Glomerular endothelial cell (primary cell): ENCODE data around the gene C10orf90. TPM values are rescaled to one million over a fixed set of nuclear protein-coding genes. Genes with fewer than 3 reads are reported as not detected.

ENCODE experiments used
- DNase-seq: peaks from one replicate; pipeline ENCODE4 v3.0.0-alpha.2; 2011; ENCODE audit warnings: low read depth, low spot score; ENCODE audit errors: extremely low read depth
- total RNA-seq: library from RNA; depleted of rRNA; stranded (reverse); fragments of >200 nt; gene quantifications from 2 replicates; pipeline ENCODE4 v1.2.3, GENCODE V29; 2015

C10orf90 gene
- total RNA-seq, 1 donor from 2014 or later = not detected

GRCh38 chr10:126638542-126638941 lies 32.0 kb downstream of the C10orf90 start:
- no peak for DNase-seq

- DNase-seq = no peak
Measured at GRCh38 chr10:126637501-126637900, 33.0 kb downstream of the C10orf90 start.

GRCh38 chr10:126634911-126635310 lies 35.6 kb downstream of the C10orf90 start:
- no peak for DNase-seq

GRCh38 chr10:126634347-126634746 lies 36.1 kb downstream of the C10orf90 start:
- DNase-seq = no peak

- DNase-seq = no peak
Measured at GRCh38 chr10:126632705-126633104, 37.8 kb downstream of the C10orf90 start.

- DNase-seq = no peak
Measured at GRCh38 chr10:126629925-126630624, 40.4 kb downstream of the C10orf90 start.

GRCh38 chr10:126628746-126629145 lies 41.7 kb downstream of the C10orf90 start:
- no peak for DNase-seq

GRCh38 chr10:126621846-126622245 lies 48.6 kb downstream of the C10orf90 start:
- DNase-seq = no peak

- no peak for DNase-seq
Measured at GRCh38 chr10:126618466-126618865, 52.0 kb downstream of the C10orf90 start.

GRCh38 chr10:126617733-126618132 lies 52.8 kb downstream of the C10orf90 start:
- no peak for DNase-seq

GRCh38 chr10:126617208-126617607 lies 53.3 kb downstream of the C10orf90 start:
- DNase-seq = no peak

GRCh38 chr10:126616737-126617136 lies 53.8 kb downstream of the C10orf90 start:
- DNase-seq = no peak

GRCh38 chr10:126611303-126611702 lies 59.2 kb downstream of the C10orf90 start:
- DNase-seq = no peak

GRCh38 chr10:126609566-126609965 lies 60.9 kb downstream of the C10orf90 start:
- DNase-seq = no peak

- DNase-seq = no peak
Measured at GRCh38 chr10:126599949-126600682, 70.4 kb downstream of the C10orf90 start.

GRCh38 chr10:126598009-126598408 lies 72.5 kb downstream of the C10orf90 start:
- no peak for DNase-seq

- no peak for DNase-seq
Measured at GRCh38 chr10:126597211-126597610, 73.3 kb downstream of the C10orf90 start.

GRCh38 chr10:126596472-126597016 lies 73.9 kb downstream of the C10orf90 start:
- no peak for DNase-seq

- DNase-seq = no peak
Measured at GRCh38 chr10:126595160-126595559, 75.3 kb downstream of the C10orf90 start.

- DNase-seq = no peak
Measured at GRCh38 chr10:126593968-126594701, 76.4 kb downstream of the C10orf90 start.

GRCh38 chr10:126592901-126593300 lies 77.6 kb downstream of the C10orf90 start:
- no peak for DNase-seq
